Right ventricle myocardium inferior (tissue), 1 donor: ENCODE data around the gene MLXIPL. TPM values are rescaled to one million over a fixed set of nuclear protein-coding genes. Genes with fewer than 3 reads are reported as not detected.
"Not testable (repeated sequence)": the region's sequence is repeated elsewhere in the genome, so short reads cannot be mapped to it uniquely, and the experiment has no call there.

Source experiments
- ATAC-seq: fragments of 200-7000 bp; cut with Tn5 transposase; one replicate; pipeline ENCODE4 v1.9.1; 2020; ENCODE audit warnings: mild to moderate bottlenecking, moderate library complexity
- DNase-seq: peaks from one replicate; pipeline ENCODE4 v3.0.0; 2021; ENCODE audit errors: missing footprints
- intact Hi-C: fragments of 100-400 bp; cut with DNase I; formaldehyde crosslinking; loops from one replicate; pipeline ENCODE4 v1.11.0; 2022
- long read RNA-seq: library from polyadenylated mRNA; unstranded; transcript quantifications from one replicate; pipeline ENCODE4 v2.0.0, GENCODE V29; 2021
- total RNA-seq: library from RNA; stranded (reverse); fragmentation: NEBNext Ultra II Directional; extraction: Animal tissue kit (Norgen Biotek cat#: 25700); gene quantifications from one replicate; pipeline ENCODE4 v1.2.1, GENCODE V29; 2021
- donor health status: DM: no; HTN: yes; CAD: no; lungs with severe emphysema.

Gene MLXIPL
- total RNA-seq, result 6.4 TPM
- long read RNA-seq, partial matches to known transcripts, result 3 of 4 reads
- long read RNA-seq, other reads (novel, unspliced or antisense), result 1 of 4 reads

GRCh38 chr7:73623798-73624668 is at the start of gene MLXIPL:
Gene MLXIPL, minus strand, starts transcription at chr7:73624522. Its CDS starts 30 bp downstream, at chr7:73624492.
- intact Hi-C loops, result no loop called here
- DNase-seq, result peak; percentile 88
- ATAC-seq, result peak; percentile 92

- intact Hi-C loops, result no loop called here
- DNase-seq, result peak; percentile 57
These were observed 47.6 kb upstream of the MLXIPL start for GRCh38 chr7:73671857-73672445.

GRCh38 chr7:73671322-73671661 is 47.0 kb upstream of the MLXIPL start:
- intact Hi-C loops, result no loop called here
- ATAC-seq, result no peak
- DNase-seq, result no peak

More at GRCh38 chr7:73671857-73672445, 47.6 kb upstream of the MLXIPL start:
- ATAC-seq, result no peak

GRCh38 chr7:73669858-73670385 is 45.6 kb upstream of the MLXIPL start:
- DNase-seq, result peak; percentile 37
- intact Hi-C loops, result loop anchor here (5.0 kb wide), 1 partner anchor 52 kb away; no protein-coding TSS in a partner anchor
- no peak for ATAC-seq

GRCh38 chr7:73669288-73669701 is 45.0 kb upstream of the MLXIPL start:
- intact Hi-C loops, result loop anchor here (5.0 kb wide), 1 partner anchor 53 kb away; no protein-coding TSS in a partner anchor

GRCh38 chr7:73668886-73669230 is 44.5 kb upstream of the MLXIPL start:
- peak; percentile 7 for DNase-seq
- intact Hi-C loops, result loop anchor here (5.0 kb wide), 1 partner anchor 53 kb away; no protein-coding TSS in a partner anchor
- ATAC-seq, result no peak

More at GRCh38 chr7:73669288-73669701, 45.0 kb upstream of the MLXIPL start:
- ATAC-seq (no peak), DNase-seq (peak; percentile 55)

GRCh38 chr7:73668103-73668885 is 44.0 kb upstream of the MLXIPL start:
- ATAC-seq (no peak), DNase-seq (peak; percentile 39)
- intact Hi-C loops, result loop anchor here (5.0 kb wide), 1 partner anchor 54 kb away; no protein-coding TSS in a partner anchor

GRCh38 chr7:73667344-73668102 is 43.2 kb upstream of the MLXIPL start, which contains the start of gene VPS37D:
Gene VPS37D, plus strand, starts transcription at chr7:73667831. Its CDS starts 128 bp downstream, at chr7:73667959.
- intact Hi-C loops, result loop anchor here (1.0 to 5.0 kb wide), 2 partner anchors 16 to 55 kb away; partner anchors contain the start of genes BUD23 and DNAJC30
- ATAC-seq, result peak; percentile 97

GRCh38 chr7:73663033-73663432 is 38.7 kb upstream of the MLXIPL start:
- no peak for DNase-seq
- no peak for ATAC-seq
- intact Hi-C loops, result no loop called here

More at GRCh38 chr7:73667344-73668102, 43.2 kb upstream of the MLXIPL start, which contains the start of gene VPS37D:
- DNase-seq, result peak; percentile 96

GRCh38 chr7:73660594-73660993 is 36.3 kb upstream of the MLXIPL start:
- ATAC-seq, DNase-seq, intact Hi-C loops: not testable (repeated sequence)

GRCh38 chr7:73659983-73660382 is 35.7 kb upstream of the MLXIPL start:
- intact Hi-C loops, result no loop called here
- DNase-seq (no peak), ATAC-seq (no peak)

- intact Hi-C loops, result not testable (repeated sequence)
These were observed 31.0 kb upstream of the MLXIPL start for GRCh38 chr7:73655309-73655708.

GRCh38 chr7:73652541-73652949 is 28.2 kb upstream of the MLXIPL start:
- intact Hi-C loops, result no loop called here
- ATAC-seq (no peak), DNase-seq (no peak)

More at GRCh38 chr7:73655309-73655708, 31.0 kb upstream of the MLXIPL start:
- not testable (repeated sequence) for ATAC-seq, DNase-seq

GRCh38 chr7:73650524-73650923 is 26.2 kb upstream of the MLXIPL start:
- intact Hi-C loops, result no loop called here
- no peak for DNase-seq
- no peak for ATAC-seq

GRCh38 chr7:73649576-73649975 is 25.3 kb upstream of the MLXIPL start:
- intact Hi-C loops, result no loop called here
- ATAC-seq (no peak), DNase-seq (no peak)

GRCh38 chr7:73648593-73649332 is 24.4 kb upstream of the MLXIPL start:
- intact Hi-C loops, result no loop called here
- ATAC-seq (no peak), DNase-seq (no peak)
